Activated naive CD4-positive, alpha-beta T cell treated with anti-CD3 and anti-CD28 coated beads for 36 hours (primary cell): ENCODE data around the gene ABCF1. TPM values are rescaled to one million over a fixed set of nuclear protein-coding genes. Genes with fewer than 3 reads are reported as not detected.
A peak's percentile ranks its signal among the peaks of the same experiment; 100 is the strongest.

Source experiments
- CTCF ChIA-PET: fragments of 350-600 bp; sonication (Branson Sonifier 250); formaldehyde crosslinking; loops from one replicate; lab custom pipeline; 2021; ENCODE audit warnings: antibody characterized with exemption; lab: Charles Lee
- DNase-seq: peaks from one replicate; pipeline ENCODE4 v3.0.0-alpha.2; 2020
- H3K27ac Mint-ChIP-seq: one replicate; pipeline ENCODE4 v1.8.0; 2021; ENCODE audit warnings: mild to moderate bottlenecking, mixed read lengths
- H3K27me3 Mint-ChIP-seq: one replicate; pipeline ENCODE4 v1.8.0; 2021; ENCODE audit warnings: low read depth, mixed read lengths
- H3K36me3 Mint-ChIP-seq: one replicate; pipeline ENCODE4 v1.8.0; 2021; ENCODE audit warnings: low read depth, mixed read lengths
- H3K4me1 Mint-ChIP-seq: one replicate; pipeline ENCODE4 v1.8.0; 2021; ENCODE audit warnings: low read depth, mixed read lengths
- H3K4me3 Mint-ChIP-seq: one replicate; pipeline ENCODE4 v1.8.0; 2021; ENCODE audit warnings: mild to moderate bottlenecking, moderate library complexity, mixed read lengths
- H3K9me3 Mint-ChIP-seq: one replicate; pipeline ENCODE4 v1.8.0; 2021; ENCODE audit warnings: mixed read lengths
- intact Hi-C: fragments of 100-400 bp; cut with micrococcal nuclease; formaldehyde crosslinking; loops from one replicate; pipeline ENCODE4 v1.15.1; 2023
- total RNA-seq, 2 experiments: library from RNA; stranded (reverse); gene quantifications; one replicate each; pipeline ENCODE4 v1.2.3, GENCODE V29; 2021

Gene ABCF1
- total RNA-seq, 2 experiments from 2014 or later, result 79.5 to 82.7 TPM

DNA sequence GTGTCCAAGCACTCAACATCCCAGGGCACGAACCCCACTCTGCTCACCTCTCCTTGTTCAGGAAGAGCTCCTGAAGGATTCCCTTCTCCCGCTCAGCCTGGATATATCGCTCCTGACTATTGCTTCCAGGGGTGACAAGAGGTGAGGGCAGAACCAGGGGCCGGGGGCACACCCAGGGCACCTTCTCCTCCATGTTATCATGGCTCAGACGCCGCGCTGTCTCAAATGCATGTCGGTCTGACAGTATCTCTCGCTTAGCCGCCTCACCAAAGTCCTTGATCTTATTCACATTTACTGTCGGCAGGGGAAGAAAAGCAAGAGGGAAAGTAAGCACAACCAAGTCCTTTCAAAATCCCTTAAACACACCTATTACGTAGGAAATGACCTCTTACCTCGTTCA, 32.7 kb downstream of the ABCF1 start:
- CTCF ChIA-PET, result interaction anchor here (0.6 kb wide), 1 partner anchor 100 kb away, joined by 3 read pairs; no protein-coding TSS in a partner anchor
- Mint-ChIP-seq H3K27me3 (no peaks in the 10 kb centered on the region), H3K36me3 (peaks cover 63% of the 10 kb centered on the region), H3K4me3 (no peak overlapping the region), H3K4me1 (peaks cover 22% of the 10 kb centered on the region), H3K9me3 (no peaks in the 10 kb centered on the region), H3K27ac (no peak overlapping the region)
- intact Hi-C loops, result no loop called here
- no peak for DNase-seq

DNA sequence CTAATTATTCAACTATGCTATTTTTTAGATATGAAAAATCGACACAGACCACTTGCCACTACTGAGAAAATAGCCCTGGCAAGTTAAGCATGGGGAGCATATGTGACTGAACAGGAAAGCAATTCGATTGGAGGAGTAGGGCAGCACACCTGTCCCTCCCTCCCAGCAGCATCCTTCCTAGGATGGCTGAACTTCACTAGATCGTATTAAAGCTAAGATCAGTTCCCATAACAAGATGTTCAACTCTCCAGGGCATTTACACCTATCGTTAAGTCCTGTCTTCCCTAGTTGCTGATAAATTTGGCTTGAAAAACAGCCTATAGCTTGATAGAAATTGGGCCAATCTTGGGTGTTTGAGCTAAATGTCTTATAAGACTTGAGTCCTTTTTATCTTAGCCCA, 38.8 kb downstream of the ABCF1 start:
- no peak overlapping the region for H3K4me3 Mint-ChIP-seq
- peaks cover 62% of the 10 kb centered on the region for H3K36me3 Mint-ChIP-seq

DNA sequence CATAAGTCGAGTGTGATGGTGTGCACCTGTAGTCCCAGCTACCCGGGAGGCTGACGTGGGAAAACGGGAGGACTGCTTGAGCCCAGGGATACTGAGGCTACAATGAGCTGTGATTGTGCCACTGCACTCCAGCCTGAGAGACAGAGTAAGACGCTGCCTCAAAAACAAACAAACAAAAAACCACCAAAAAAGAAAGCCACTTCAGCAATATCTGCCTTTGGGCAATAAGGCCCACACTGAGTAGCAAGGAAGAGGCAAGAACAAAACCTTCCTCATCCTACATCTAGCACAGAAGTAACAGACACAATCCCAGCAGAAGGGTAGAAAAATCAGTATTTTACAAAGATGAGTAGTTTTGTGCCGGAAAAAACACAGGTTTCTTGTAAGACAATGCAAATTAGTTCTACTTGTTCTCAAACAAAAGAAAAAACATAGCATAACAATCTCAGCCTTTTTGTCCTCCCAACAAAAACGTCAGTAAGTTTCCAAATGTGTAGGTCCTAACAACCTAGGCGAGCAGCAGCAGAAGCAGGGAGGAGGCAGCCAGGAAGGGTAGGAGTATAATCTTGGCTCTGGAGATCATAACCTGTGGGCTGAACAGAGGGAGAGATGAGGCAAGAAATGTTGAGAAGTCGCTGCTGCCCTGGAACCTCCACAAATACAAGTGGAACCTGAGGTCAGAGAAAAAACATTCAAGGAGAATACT, 40.1 kb downstream of the ABCF1 start:
- Mint-ChIP-seq H3K27ac (peak overlapping the region; percentile 95), H3K27me3 (no peaks in the 10 kb centered on the region), H3K4me1 (peaks cover 63% of the 10 kb centered on the region), H3K4me3 (no peak overlapping the region), H3K9me3 (no peaks in the 10 kb centered on the region), H3K36me3 (peaks cover 63% of the 10 kb centered on the region)
- CTCF ChIA-PET, result interaction anchor here (0.8 to 3.7 kb wide), 6 partner anchors 14 to 128 kb away, joined by 3 to 38 read pairs (median 10); partner anchors contain the start of gene ABCF1
- intact Hi-C loops, result loop anchor here (10.0 kb wide), 1 partner anchor 547 kb away; the partner anchor contains the start of genes POLR1H and PPP1R11
- DNase-seq, result no peak

More for the DNA sequence above, 38.8 kb downstream of the ABCF1 start:
- Mint-ChIP-seq H3K27ac (peak overlapping the region; percentile 27), H3K9me3 (no peaks in the 10 kb centered on the region), H3K4me1 (peaks cover 64% of the 10 kb centered on the region), H3K27me3 (no peaks in the 10 kb centered on the region)
- DNase-seq, result no peak
- intact Hi-C loops, result loop anchor here (10.0 kb wide), 1 partner anchor 545 kb away; the partner anchor contains the start of genes POLR1H and PPP1R11
- CTCF ChIA-PET, result interaction anchor here (0.7 to 1.5 kb wide), 6 partner anchors 13 to 477 kb away, joined by 3 to 14 read pairs (median 6); partner anchors contain the start of gene ABCF1

DNA sequence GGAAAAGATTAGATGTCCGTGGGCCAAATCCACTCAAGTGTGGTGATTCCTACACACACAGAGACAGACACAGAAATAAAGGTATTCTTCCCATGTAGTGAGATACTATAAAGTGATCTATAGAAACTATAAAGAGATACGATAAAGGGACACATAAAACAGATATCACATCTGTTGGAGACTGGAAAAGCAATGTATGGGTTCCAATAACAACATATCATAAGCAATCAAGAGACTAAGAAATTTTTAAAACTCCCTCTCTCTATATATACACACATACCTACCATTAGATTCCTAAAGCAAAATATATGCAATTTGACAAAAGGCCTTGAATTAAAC, 40.6 kb downstream of the ABCF1 start:
- peak overlapping the region; percentile 95 for H3K27ac Mint-ChIP-seq
- no peaks in the 10 kb centered on the region for H3K27me3 Mint-ChIP-seq
- H3K4me3 Mint-ChIP-seq, result no peak overlapping the region
- H3K9me3 Mint-ChIP-seq, result no peaks in the 10 kb centered on the region
- peaks cover 57% of the 10 kb centered on the region for H3K4me1 Mint-ChIP-seq
- no peak for DNase-seq
- CTCF ChIA-PET, result interaction anchor here (2.5 to 3.7 kb wide), 3 partner anchors 14 to 129 kb away, joined by 10 to 38 read pairs (median 18); no protein-coding TSS in a partner anchor
- H3K36me3 Mint-ChIP-seq, result peaks cover 63% of the 10 kb centered on the region
- intact Hi-C loops, result loop anchor here (10.0 kb wide), 1 partner anchor 547 kb away; the partner anchor contains the start of genes POLR1H and PPP1R11

DNA sequence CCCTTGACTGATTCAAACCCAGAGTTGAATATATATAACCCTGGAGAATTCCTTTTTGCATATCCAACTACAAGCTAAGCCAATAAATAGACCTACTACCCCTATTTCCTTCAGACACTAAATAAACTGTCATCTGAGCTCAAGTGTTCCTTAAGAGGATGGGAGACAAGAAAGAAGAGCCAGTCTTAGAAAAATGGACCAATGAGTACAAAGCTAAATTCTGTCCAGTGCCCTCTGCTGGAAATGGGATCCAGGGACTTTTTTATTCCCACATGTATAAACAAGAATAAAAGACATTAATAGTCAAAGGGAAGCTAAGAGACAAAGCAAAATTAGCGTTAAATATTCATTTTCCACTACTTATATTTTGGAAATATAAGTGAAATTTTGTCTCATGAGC, 41.0 kb downstream of the ABCF1 start:
- no peak for DNase-seq
- intact Hi-C loops, result loop anchor here (10.0 kb wide), 1 partner anchor 547 kb away; the partner anchor contains the start of genes POLR1H and PPP1R11
- H3K4me3 Mint-ChIP-seq, result no peak overlapping the region
- peak overlapping the region; percentile 95 for H3K27ac Mint-ChIP-seq
- H3K36me3 Mint-ChIP-seq, result peaks cover 66% of the 10 kb centered on the region
- H3K27me3 Mint-ChIP-seq, result no peaks in the 10 kb centered on the region
- CTCF ChIA-PET, result interaction anchor here (1.6 to 3.7 kb wide), 5 partner anchors 15 to 129 kb away, joined by 5 to 38 read pairs (median 18); no protein-coding TSS in a partner anchor
- peaks cover 57% of the 10 kb centered on the region for H3K4me1 Mint-ChIP-seq
- no peaks in the 10 kb centered on the region for H3K9me3 Mint-ChIP-seq

DNA sequence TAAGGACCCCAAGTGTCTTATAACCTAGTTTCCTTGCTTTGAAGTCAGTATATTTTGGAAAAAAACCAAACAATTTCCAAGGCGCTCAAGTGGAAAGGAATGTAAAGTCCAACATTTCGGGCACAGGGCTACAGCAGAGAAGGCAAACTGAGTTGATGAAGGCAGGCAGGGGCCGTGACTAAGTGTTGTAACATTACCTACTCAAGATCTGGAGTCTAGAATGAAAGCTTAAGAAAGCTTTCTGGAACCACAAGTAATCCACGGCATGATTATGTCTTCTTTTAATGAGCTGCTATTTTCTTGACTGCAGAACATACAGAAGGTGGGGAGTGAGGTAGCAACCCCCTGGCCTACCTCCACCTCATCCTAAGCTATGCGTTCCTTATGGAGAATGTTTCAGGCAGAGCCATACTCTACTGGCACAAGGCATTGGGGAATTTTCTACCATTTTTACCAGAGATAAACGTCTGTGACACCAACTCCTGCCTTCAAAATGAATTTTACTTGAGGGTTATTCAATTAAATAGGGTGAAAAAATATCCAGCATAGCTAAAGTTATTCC, 41.5 kb downstream of the ABCF1 start:
- Mint-ChIP-seq H3K9me3 (no peaks in the 10 kb centered on the region), H3K4me1 (peaks cover 53% of the 10 kb centered on the region), H3K4me3 (peak overlapping the region; percentile 23), H3K27ac (peak overlapping the region; percentile 95), H3K27me3 (no peaks in the 10 kb centered on the region), H3K36me3 (peaks cover 62% of the 10 kb centered on the region)
- CTCF ChIA-PET, result interaction anchor here (0.7 to 3.7 kb wide), 12 partner anchors 15 to 475 kb away, joined by 3 to 38 read pairs (median 5); no protein-coding TSS in a partner anchor
- intact Hi-C loops, result loop anchor here (10.0 kb wide), 1 partner anchor 548 kb away; the partner anchor contains the start of genes POLR1H and PPP1R11
- no peak for DNase-seq

DNA sequence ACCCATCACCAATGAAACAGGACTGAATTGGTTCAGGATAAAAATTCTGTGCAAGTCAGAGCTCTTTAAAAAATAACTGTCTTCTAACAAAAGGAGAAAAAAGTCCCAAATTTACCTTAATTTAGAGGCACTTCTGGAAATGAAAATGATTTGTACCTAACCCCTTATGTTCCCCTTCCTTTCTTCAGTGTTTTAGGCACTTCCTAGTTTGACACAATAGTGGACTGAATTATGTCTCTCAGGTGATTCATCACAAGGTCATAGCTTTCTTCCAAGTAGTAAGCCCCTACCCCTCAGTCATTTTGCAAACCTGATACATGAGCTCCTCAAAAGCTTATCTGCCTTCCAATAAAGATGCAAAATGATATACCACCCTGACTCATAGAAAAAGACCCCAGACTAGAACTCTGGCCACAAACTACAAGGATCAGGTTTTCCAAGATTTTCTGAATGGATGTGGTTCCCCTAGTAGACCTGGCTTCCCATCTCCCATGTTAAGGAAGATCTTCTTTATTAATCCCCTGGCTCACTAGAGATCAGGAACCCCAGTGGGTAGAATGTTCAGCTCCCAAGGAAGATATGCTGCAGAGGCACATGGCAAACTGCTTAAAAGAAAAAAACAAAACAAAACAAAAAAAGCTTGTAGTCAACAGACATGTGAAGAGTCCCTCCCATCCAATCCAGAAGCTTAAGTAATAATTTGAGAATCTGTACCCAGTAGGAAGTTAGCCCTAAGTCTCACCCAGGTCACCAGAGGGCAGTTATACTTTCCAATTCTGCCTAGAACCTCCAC, 42.2 kb downstream of the ABCF1 start:
- Mint-ChIP-seq H3K4me3 (peak overlapping the region; percentile 87), H3K9me3 (no peaks in the 10 kb centered on the region), H3K4me1 (peaks cover 53% of the 10 kb centered on the region), H3K36me3 (peaks cover 60% of the 10 kb centered on the region), H3K27ac (peak overlapping the region; percentile 95), H3K27me3 (no peaks in the 10 kb centered on the region)
- CTCF ChIA-PET, result interaction anchor here (0.7 to 3.7 kb wide), 13 partner anchors 16 to 474 kb away, joined by 3 to 38 read pairs (median 5); no protein-coding TSS in a partner anchor
- intact Hi-C loops, result loop anchor here (10.0 kb wide), 1 partner anchor 549 kb away; the partner anchor contains the start of genes POLR1H and PPP1R11
- no peak for DNase-seq

DNA sequence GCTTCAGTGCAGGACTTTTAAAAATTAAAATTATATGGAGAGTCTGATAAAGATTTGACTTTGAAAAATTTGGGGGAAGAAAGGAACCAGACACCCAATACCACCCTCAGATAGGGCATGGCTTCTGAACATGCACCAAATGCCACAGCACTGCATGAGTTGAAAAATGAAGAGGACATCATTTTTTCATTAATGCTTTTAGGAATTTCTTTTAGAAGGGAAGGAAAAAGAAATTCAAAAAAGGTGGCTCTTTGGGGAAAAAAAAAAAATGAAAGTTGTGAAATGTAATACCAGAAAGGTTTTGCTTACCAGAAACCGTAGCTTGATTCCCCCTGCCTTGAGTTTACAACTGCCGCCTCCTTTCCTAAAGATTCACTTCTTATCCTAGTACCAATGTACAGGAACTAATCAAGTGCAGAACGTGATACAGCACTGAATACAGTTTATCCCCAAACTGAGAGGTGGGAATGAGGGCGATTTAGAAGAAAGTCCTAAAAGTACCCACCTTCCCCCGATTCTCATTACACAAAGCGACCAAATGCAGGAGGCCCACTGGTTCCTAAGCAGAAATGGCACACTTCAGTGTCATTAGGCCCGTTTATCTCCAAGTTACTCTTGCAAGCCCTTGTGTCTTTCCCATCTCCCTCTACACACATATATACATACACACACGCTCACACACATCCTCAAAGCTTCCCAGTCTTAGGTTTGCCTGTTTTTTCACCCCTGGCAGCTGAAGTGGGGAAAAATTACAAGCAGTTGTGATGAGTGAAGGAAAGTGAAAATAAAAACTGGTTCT, 43.0 kb downstream of the ABCF1 start:
- CTCF ChIA-PET, result interaction anchor here (0.5 to 3.7 kb wide), 16 partner anchors 17 to 235 kb away, joined by 3 to 38 read pairs (median 4); partner anchors contain the start of genes ABCF1 and DHX16
- Mint-ChIP-seq H3K27me3 (no peaks in the 10 kb centered on the region), H3K4me3 (peak overlapping the region; percentile 87), H3K36me3 (peaks cover 61% of the 10 kb centered on the region), H3K4me1 (peaks cover 54% of the 10 kb centered on the region), H3K9me3 (no peaks in the 10 kb centered on the region), H3K27ac (peak overlapping the region; percentile 95)
- intact Hi-C loops, result loop anchor here (10.0 kb wide), 1 partner anchor 549 kb away; the partner anchor contains the start of genes POLR1H and PPP1R11
- no peak for DNase-seq

DNA sequence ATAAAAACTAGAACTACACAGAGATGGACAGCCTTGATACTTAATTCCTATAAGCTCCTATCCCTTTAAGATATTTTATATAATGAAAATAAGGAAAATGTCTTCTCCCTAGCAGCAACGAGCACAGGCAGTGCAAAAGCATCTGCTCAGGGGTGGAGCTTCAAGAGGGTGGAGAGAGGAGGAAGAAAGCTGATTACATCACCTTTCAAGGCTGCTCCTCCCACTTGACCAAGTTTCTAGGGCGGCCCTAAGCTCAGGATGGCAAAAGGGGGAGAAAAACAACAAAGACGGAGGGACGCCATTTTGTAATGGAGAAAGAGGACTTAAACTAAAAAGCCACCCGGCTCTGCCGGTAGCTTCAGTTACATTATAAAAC, 43.6 kb downstream of the ABCF1 start:
- H3K36me3 Mint-ChIP-seq, result peaks cover 64% of the 10 kb centered on the region
- H3K27ac Mint-ChIP-seq, result peak overlapping the region; percentile 95
- peak; percentile 92 for DNase-seq
- no peaks in the 10 kb centered on the region for H3K9me3 Mint-ChIP-seq
- CTCF ChIA-PET, result interaction anchor here (0.5 to 3.7 kb wide), 11 partner anchors 57 to 148 kb away, joined by 3 to 22 read pairs (median 4); partner anchors contain the start of gene DHX16
- intact Hi-C loops, result loop anchor here (1.0 to 10.0 kb wide), 7 partner anchors 44 to 927 kb away; partner anchors contain the start of genes ABCF1, DDX39B, FLOT1 and IER3
- H3K4me1 Mint-ChIP-seq, result peaks cover 55% of the 10 kb centered on the region
- no peaks in the 10 kb centered on the region for H3K27me3 Mint-ChIP-seq
- peak overlapping the region; percentile 87 for H3K4me3 Mint-ChIP-seq

DNA sequence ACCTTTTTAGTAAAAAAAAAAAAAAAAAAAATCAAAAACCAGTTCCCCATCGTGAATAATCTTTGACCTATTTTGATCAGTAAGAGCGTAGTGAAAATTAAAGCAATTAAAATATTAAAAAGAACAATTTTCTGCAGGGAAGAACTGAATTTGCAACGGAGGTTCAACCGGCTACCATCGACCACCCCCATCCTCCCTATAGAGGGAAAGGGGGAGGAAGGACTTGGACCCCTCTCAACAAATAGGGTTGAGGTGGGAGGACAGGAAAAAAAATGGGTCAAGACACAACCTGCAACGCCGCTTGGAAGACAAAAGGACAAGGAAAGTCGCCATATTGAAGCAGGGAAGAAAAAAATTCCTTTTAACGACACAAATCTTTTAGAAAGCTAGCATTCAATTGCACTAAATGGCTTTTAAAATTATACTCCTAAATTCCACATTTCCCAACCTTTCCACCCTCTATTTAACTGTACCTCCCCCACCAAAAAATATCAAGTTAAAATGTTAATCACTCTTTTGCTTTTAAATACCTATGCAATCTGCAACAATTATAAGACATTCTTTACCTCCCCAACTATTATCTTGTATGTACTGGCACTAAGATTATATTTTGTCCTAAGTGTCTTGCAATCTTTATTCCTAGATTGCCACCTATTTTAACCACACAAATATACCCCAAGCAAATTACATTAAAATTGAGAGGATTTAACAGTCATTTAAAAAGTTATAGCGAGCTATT, 44.1 kb downstream of the ABCF1 start:
- no peaks in the 10 kb centered on the region for H3K9me3 Mint-ChIP-seq
- H3K4me3 Mint-ChIP-seq, result peak overlapping the region; percentile 87
- peaks cover 60% of the 10 kb centered on the region for H3K36me3 Mint-ChIP-seq
- DNase-seq, result peak; percentile 34
- intact Hi-C loops, result loop anchor here (1.0 to 10.0 kb wide), 7 partner anchors 44 to 927 kb away; partner anchors contain the start of genes ABCF1, DDX39B, FLOT1 and IER3
- no peaks in the 10 kb centered on the region for H3K27me3 Mint-ChIP-seq
- H3K4me1 Mint-ChIP-seq, result peaks cover 51% of the 10 kb centered on the region
- CTCF ChIA-PET, result interaction anchor here (0.6 to 3.7 kb wide), 8 partner anchors 57 to 149 kb away, joined by 3 to 22 read pairs (median 4); partner anchors contain the start of gene DHX16
- peak overlapping the region; percentile 95 for H3K27ac Mint-ChIP-seq
